PC-3 (cell line): ENCODE measurements around the gene NDOR1.

Experiments used
- CTCF ChIP-seq: fragments of 300-600 bp; sonication (generic); conservative IDR thresholded peaks from 2 replicates; pipeline ENCODE4 v1.5.1; 2017; ENCODE audit warnings: antibody characterized with exemption, low read depth, mild to moderate bottlenecking, low read length
- EZH2 ChIP-seq: fragments of 300-600 bp; sonication (generic); IDR thresholded peaks from one replicate; pipeline ENCODE4 v1.6.1; 2017; ENCODE audit warnings: antibody characterized with exemption, mild to moderate bottlenecking, low read length; ENCODE audit not compliant: unreplicated experiment
- EZH2phosphoT487 ChIP-seq: fragments of 300-600 bp; sonication (generic); IDR thresholded peaks from 2 replicates; pipeline ENCODE4 v1.6.1; 2018; ENCODE audit warnings: mild to moderate bottlenecking, antibody characterized with exemption, low read length, borderline replicate concordance

- TF ChIP-seq CTCF (no peak), EZH2 (no peak), EZH2phosphoT487 (no peak)
Measured at GRCh38 chr9:137217276-137218211, 12.0 kb downstream of the NDOR1 start.
